ENCODE results near the gene STKLD1.
"Not testable (repeated sequence)": the region's sequence is repeated elsewhere in the genome, so short reads cannot be mapped to it uniquely, and the experiment has no call there.

Gene STKLD1

DNA sequence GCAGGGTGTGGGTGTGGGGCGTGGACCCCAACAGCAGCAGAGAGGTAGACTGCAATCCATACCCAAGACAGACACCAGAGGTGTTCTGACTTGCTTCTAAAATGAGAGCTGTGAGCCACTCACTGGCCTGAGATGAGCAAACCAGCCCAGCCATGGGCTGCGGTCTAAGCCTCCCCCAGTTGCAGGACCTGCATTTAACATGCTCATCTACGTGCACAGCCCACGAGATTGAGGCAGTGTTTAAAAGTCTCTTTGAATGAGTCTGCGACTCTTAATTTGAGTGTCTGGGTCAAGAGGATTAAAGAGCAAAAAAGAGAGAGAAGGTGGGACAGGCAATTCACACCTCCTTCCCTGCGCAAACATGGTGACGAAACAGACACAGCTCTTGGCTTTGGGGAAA, 6.2 kb upstream of the STKLD1 start:
- ChIA-PET CTCF (no interaction called here), POLR2A (interaction anchor here (0.8 to 1.1 kb wide), 2 partner anchors 20 to 22 kb away, joined by 3 to 4 read pairs; partner anchors contain the start of genes MED22 and RPL7A)
- TF ChIP-seq, protein P1, sequence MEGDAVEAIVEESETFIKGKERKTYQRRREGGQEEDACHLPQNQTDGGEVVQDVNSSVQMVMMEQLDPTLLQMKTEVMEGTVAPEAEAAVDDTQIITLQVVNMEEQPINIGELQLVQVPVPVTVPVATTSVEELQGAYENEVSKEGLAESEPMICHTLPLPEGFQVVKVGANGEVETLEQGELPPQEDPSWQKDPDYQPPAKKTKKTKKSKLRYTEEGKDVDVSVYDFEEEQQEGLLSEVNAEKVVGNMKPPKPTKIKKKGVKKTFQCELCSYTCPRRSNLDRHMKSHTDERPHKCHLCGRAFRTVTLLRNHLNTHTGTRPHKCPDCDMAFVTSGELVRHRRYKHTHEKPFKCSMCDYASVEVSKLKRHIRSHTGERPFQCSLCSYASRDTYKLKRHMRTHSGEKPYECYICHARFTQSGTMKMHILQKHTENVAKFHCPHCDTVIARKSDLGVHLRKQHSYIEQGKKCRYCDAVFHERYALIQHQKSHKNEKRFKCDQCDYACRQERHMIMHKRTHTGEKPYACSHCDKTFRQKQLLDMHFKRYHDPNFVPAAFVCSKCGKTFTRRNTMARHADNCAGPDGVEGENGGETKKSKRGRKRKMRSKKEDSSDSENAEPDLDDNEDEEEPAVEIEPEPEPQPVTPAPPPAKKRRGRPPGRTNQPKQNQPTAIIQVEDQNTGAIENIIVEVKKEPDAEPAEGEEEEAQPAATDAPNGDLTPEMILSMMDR (IDR thresholded peaks at IDR 0.05; ENCODE audit: insufficient read depth, low read length, missing control alignments): no peak
- DNase-seq (ENCODE audit: low read depth, low spot score): no peak
- H3K4me3 ChIP-seq (ENCODE audit: low read depth, low read length): no peak overlapping the region

DNA sequence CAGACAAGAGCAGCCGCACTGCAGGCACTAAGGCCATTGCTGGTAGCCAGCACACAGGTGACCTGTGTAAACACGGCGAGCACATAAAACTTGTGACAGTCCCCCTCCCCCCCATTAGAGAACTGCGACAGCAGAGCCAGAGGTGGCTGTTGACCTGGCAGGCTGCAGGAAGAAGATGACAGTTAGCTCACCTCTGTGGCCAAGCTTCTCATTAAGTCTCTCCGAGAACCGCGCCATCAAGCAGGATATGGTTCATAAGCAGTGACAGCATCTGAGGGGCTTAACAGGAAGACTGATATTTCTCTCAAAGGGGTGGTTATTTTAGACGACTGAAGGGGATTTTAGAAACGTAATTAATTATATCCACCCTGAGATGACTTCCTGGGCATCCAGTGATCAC, 5.5 kb upstream of the STKLD1 start:
- CTCF ChIA-PET: interaction anchor here (1.2 to 3.2 kb wide), 3 partner anchors 8 to 15 kb away, joined by 3 to 14 read pairs (median 4); no protein-coding TSS in a partner anchor
- TF ChIP-seq, protein P1 (IDR thresholded peaks at IDR 0.05; ENCODE audit: insufficient read depth, low read length, missing control alignments): no peak
- no peak overlapping the region for H3K4me3 ChIP-seq (ENCODE audit: low read depth, low read length)
- DNase-seq (ENCODE audit: low read depth, low spot score): no peak
- POLR2A ChIA-PET: interaction anchor here (1.4 to 4.0 kb wide), 2 partner anchors 10 to 15 kb away, joined by 5 to 18 read pairs; partner anchors contain the start of genes SURF1 and SURF2

DNA sequence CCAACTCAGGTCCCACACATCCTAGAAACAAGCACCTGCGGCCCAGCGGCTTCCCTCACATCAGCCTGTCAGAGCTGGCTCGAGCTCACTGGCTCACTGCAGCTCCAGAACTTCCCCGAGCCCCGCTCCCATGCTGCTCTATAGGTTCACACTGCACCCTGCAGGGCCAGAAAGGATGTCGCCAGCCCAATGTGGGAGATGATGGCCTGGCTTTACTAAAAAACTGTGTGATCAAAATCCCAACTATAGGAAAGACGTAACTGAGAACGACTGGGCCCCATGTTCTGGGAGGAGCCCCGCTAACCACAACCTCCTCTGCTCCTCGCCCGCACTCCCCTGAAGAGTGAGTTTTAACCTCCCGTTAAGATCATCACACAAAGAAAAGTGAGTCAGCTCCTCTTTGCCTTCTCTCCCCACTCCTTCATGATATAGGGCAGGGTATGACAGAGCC, 4.9 kb upstream of the STKLD1 start:
- TF ChIP-seq, protein P1 (IDR thresholded peaks at IDR 0.05; ENCODE audit: insufficient read depth, low read length, missing control alignments): no peak
- ChIA-PET CTCF (interaction anchor here (1.2 to 3.2 kb wide), 3 partner anchors 8 to 16 kb away, joined by 3 to 14 read pairs (median 4); no protein-coding TSS in a partner anchor), POLR2A (interaction anchor here (1.4 to 4.0 kb wide), 3 partner anchors 11 to 23 kb away, joined by 5 to 18 read pairs (median 7); partner anchors contain the start of genes MED22, RPL7A, SURF1 and SURF2)
- no peak overlapping the region for H3K4me3 ChIP-seq (ENCODE audit: low read depth, low read length)
- DNase-seq (ENCODE audit: low read depth, low spot score): no peak

DNA sequence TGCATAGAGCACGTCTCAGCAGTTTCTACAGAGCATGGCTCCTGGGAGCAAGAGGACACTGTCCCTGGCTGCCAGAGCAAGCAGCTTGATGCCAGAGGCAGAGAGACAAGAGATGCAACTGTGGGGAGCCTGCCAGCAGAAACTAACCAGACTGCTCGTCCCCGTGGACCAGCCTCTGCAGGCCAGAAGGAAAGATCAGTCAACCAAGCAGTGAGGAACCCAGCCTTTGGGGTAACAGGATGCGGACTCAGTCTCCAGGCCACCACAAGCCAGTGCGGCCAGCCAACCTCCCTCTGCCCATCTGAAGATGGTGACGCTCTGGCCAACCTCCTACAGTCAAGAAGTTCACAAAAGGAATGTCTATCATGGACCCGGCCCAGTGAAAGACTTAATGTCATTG, 4.0 kb upstream of the STKLD1 start:
- ChIA-PET POLR2A (interaction anchor here (1.4 to 4.0 kb wide), 3 partner anchors 12 to 24 kb away, joined by 5 to 18 read pairs (median 7); partner anchors contain the start of genes MED22, RPL7A, SURF1 and SURF2), CTCF (interaction anchor here (1.1 to 3.2 kb wide), 4 partner anchors 9 to 22 kb away, joined by 3 to 14 read pairs (median 4); no protein-coding TSS in a partner anchor)
- no peak for DNase-seq (ENCODE audit: low read depth, low spot score)
- TF ChIP-seq, protein P1 (IDR thresholded peaks at IDR 0.05; ENCODE audit: insufficient read depth, low read length, missing control alignments): no peak
- no peak overlapping the region for H3K4me3 ChIP-seq (ENCODE audit: low read depth, low read length)

DNA sequence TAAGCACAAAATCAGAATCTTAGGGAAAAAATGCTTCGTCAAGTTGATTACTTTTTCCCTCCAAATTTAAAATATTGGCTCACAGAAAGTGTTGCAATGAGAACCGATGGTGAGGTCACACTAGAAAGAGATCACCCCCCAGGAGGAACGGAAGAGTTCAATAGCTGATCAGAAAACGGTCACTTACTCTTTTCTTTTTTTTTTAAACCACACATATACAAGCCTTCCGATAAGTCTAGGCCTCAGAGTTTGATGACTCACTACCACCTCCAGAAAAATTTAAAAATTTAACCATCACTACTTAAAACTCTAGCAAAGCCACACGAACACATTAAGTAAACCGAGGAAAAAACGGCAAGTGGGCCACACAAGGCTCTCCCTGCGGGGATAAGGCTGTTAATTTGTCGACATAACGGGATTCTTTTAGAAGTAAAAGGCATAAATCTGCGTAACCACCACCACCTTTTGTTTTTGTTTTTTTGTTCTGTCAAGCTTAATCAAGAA, 1.5 kb upstream of the STKLD1 start:
- no peak for DNase-seq (ENCODE audit: low read depth, low spot score)
- TF ChIP-seq, protein P1 (IDR thresholded peaks at IDR 0.05; ENCODE audit: insufficient read depth, low read length, missing control alignments): no peak
- H3K4me3 ChIP-seq (ENCODE audit: low read depth, low read length): peak overlapping the region; percentile 83
- ChIA-PET POLR2A (interaction anchor here (0.6 to 4.0 kb wide), 5 partner anchors 12 to 705 kb away, joined by 3 to 18 read pairs (median 4); partner anchors contain the start of genes MED22, RPL7A, SURF1 and SURF2), CTCF (interaction anchor here (0.7 to 1.9 kb wide), 5 partner anchors 10 to 31 kb away, joined by 3 to 7 read pairs (median 3); no protein-coding TSS in a partner anchor)

DNA sequence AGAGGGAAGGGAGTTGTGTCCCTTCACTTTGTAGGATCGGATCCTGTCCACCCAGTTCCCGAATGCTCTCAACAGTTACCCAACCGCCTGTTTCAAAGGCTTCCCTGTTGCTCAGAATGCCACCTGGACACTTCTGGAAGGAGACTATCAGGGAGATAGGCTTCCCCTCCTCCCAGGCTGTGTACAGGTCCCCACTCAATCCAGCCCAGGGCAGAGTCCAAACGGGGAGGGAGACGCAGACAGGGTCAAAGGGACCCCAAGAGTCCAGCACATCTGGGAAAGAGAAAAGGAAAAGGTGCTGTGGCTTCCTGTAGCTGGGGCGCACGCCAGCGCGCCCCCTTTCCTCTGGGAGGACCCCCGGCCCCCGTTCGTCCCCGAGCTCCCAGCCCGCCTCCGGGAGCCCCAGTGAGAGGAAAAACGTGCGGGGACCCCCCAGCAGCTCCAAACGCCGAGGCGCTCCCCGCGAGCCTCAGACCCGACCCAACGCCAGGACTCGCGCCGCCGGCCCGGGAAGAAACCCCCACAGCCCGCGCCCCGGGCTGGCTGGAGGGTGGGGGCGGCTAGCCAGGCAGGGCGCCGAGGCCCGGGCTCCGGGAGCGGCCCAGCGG, 946 bp upstream of the STKLD1 start:
- POLR2A ChIA-PET: interaction anchor here (0.6 to 2.7 kb wide), 5 partner anchors 8 to 706 kb away, joined by 3 to 13 read pairs (median 4); partner anchors contain the start of genes MED22 and RPL7A
- CTCF ChIA-PET: interaction anchor here (0.6 to 1.9 kb wide), 6 partner anchors 10 to 45 kb away, joined by 3 to 7 read pairs (median 3); no protein-coding TSS in a partner anchor
- TF ChIP-seq, protein P1 (IDR thresholded peaks at IDR 0.05; ENCODE audit: insufficient read depth, low read length, missing control alignments): no peak
- H3K4me3 ChIP-seq (ENCODE audit: low read depth, low read length): peak overlapping the region; percentile 83
- no peak for DNase-seq (ENCODE audit: low read depth, low spot score)

DNA sequence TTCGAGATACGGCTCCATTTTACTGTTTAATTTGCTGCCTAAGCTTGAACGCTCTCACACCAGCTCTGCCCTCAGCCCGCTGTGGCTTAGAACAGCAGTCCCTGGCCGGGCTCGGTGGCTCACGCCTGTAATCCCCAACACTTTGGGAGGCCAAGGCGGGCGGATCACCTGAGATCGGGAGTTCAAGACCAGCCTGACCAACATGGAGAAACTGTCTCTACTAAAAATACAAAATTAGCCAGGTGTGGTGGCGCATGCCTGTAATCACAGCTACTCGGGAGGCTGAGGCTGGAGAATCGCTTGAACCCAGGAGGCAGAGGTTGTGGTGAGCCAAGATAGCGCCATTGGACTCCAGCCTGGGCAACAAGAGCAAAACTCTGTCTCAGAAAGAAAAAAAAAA, 1.1 kb downstream of the STKLD1 start:
- CTCF ChIA-PET: interaction anchor here (0.9 to 2.3 kb wide), 8 partner anchors 9 to 109 kb away, joined by 3 to 7 read pairs (median 4); no protein-coding TSS in a partner anchor
- POLR2A ChIA-PET: interaction anchor here (0.6 to 2.7 kb wide), 3 partner anchors 11 to 29 kb away, joined by 3 to 9 read pairs (median 7); partner anchors contain the start of genes MED22 and RPL7A
- DNase-seq (ENCODE audit: low read depth, low spot score); H3K4me3 ChIP-seq (ENCODE audit: low read depth, low read length): not testable (repeated sequence)

Data from AG04449 (cell line).